Kidney epithelial cell (primary cell): ENCODE results near the gene ADGB. TPM values are rescaled to one million over a fixed set of nuclear protein-coding genes. Genes with fewer than 3 reads are reported as not detected.
A peak's percentile ranks its signal among the peaks of the same experiment; 100 is the strongest.
"Not testable (repeated sequence)": the region's sequence is repeated elsewhere in the genome, so short reads cannot be mapped to it uniquely, and the experiment has no call there.

Source experiments
- DNase-seq: peaks from one replicate; pipeline ENCODE4 v3.0.0-alpha.2; 2010; ENCODE audit warnings: low read depth
- H3K27me3 ChIP-seq: 2 replicates; pipeline ENCODE4 v1.6.0; 2011; ENCODE audit warnings: low read length; ENCODE audit not compliant: control insufficient read depth, insufficient read depth
- H3K36me3 ChIP-seq: 2 replicates; pipeline ENCODE4 v1.5.1; 2011; ENCODE audit warnings: low read length; ENCODE audit not compliant: control insufficient read depth, insufficient read depth
- H3K4me3 ChIP-seq: 2 replicates; pipeline ENCODE4 v1.5.1; 2011; ENCODE audit warnings: low read depth, mild to moderate bottlenecking, control low read depth, low read length
- CTCF ChIP-seq: IDR thresholded peaks from 2 replicates; pipeline ENCODE4 v1.5.1; 2011; ENCODE audit warnings: mild to moderate bottlenecking, moderate library complexity, low read length, control low read depth, inconsistent platforms; ENCODE audit not compliant: insufficient read depth, poor library complexity, severe bottlenecking
- total RNA-seq: library from RNA; depleted of rRNA; stranded (reverse); fragments of >200 nt; gene quantifications from 2 replicates; pipeline ENCODE4 v1.2.3, GENCODE V29; 2015

The ADGB gene
- total RNA-seq, 1 donor from 2014 or later, result not detected

- no peak for DNase-seq
- Histone ChIP-seq H3K36me3 (no peaks in the 10 kb centered on the region), H3K27me3 (no peaks in the 10 kb centered on the region), H3K4me3 (no peak overlapping the region)
- no peak for TF ChIP-seq CTCF
These were observed 241.9 kb downstream of the ADGB start for GRCh38 chr6:146840641-146841040.

DNA sequence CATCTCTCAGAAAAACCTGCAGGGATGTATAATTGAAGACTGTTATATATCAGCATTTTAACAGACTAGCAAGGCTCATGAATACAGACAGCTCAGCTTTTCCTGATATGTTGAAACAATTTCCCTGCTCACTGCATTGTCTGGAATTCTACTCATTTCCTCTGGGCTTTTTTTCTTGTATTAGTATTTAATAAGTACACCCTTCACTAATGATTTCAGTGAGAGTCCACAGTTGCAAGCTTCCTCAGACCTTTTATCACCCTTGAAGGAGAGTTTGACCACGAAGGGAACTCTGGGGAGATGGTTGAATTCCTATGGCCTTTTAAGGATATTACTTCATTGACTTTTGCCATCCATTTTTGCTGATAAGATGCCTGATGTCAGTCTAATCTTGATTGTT is 248.7 kb downstream of the ADGB start:
- Histone ChIP-seq H3K36me3 (no peaks in the 10 kb centered on the region), H3K4me3 (no peak overlapping the region), H3K27me3 (no peaks in the 10 kb centered on the region)
- no peak for TF ChIP-seq CTCF
- no peak for DNase-seq

DNA sequence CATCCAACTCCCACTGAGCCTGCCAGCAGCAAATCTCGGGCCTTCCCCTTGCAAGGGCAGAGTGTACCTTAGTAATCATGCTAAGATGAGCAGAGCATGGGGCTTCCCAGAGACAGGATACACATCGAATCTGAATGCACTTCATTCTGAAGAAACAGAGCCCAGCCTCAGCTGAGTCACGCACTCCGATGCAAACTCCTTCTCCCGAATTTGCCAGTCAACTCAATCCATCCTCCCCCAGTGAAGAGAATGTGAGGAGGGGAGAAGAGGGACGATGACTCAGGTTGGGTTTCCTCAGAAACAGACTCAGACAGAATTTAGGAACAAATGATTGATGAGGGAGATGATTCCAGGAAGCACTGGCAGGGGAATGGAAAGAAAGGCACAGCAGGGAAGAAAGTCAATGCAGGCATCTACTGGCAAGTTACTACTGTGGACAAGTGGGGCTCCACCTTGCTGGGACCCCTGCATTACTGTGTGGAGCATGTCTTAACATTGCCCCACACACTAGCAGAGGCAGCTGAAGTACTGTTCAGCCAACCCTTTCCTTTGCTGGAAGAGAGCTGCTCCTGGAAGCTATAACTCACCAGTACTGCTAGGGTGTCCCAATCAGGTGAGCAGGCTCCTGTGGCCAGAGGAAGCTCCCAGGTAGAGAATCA is 251.6 kb downstream of the ADGB start:
- DNase-seq, result peak; percentile 62
- Histone ChIP-seq H3K27me3 (no peaks in the 10 kb centered on the region), H3K36me3 (no peaks in the 10 kb centered on the region), H3K4me3 (no peak overlapping the region)
- no peak for TF ChIP-seq CTCF

- no peak for TF ChIP-seq CTCF
These were observed 252.2 kb downstream of the ADGB start for GRCh38 chr6:146850981-146851380.

DNA sequence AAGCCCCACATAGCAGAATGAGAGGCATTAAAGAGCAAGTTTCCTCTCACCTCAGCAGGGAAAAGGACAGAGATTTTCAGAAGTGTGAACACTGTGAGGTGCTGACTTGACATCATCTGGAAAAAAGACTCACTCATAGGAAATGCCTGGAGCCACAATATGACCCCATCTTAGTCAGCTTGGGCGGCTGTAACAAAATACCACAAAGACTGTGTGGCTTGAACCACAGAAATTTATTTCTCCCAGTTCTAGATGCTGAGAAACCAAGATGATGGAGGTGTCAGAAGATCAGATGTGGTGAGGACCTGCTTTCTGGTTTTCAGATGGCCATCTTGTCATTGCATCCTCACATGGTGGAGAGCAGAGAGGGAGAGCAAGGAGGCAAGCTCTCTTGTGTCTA is 253.1 kb downstream of the ADGB start:
- TF ChIP-seq CTCF, result no peak
- DNase-seq, result peak; percentile 56
- no peak overlapping the region for H3K4me3 ChIP-seq
- no peaks in the 10 kb centered on the region for H3K27me3 ChIP-seq
- H3K36me3 ChIP-seq, result no peaks in the 10 kb centered on the region

More at GRCh38 chr6:146850981-146851380, 252.2 kb downstream of the ADGB start:
- H3K27me3 ChIP-seq, result no peaks in the 10 kb centered on the region
- no peak overlapping the region for H3K4me3 ChIP-seq
- no peaks in the 10 kb centered on the region for H3K36me3 ChIP-seq
- no peak for DNase-seq

- H3K36me3 ChIP-seq, H3K27me3 ChIP-seq, DNase-seq, H3K4me3 ChIP-seq: not testable (repeated sequence)
These were observed 255.9 kb downstream of the ADGB start for GRCh38 chr6:146854521-146855255.
